Activated T-cell treated with anti-CD3 and anti-CD28 coated beads, Interleukin-2, amount 50 U/mL, for 4 hours (primary cell): ENCODE data around the gene IRAG1. TPM values are rescaled to one million over a fixed set of nuclear protein-coding genes. Genes with fewer than 3 reads are reported as not detected.

Source experiments
- ATAC-seq, 2 donors: fragments of 200-7000 bp; cut with Tn5 transposase; one replicate each; pipeline ENCODE4 v1.10.0; 2021
- DNase-seq: peaks from one replicate; pipeline ENCODE4 v3.0.0-alpha.2; 2020
- H3K27me3 Mint-ChIP-seq: one replicate; pipeline ENCODE4 v1.8.0; 2021; ENCODE audit warnings: low read depth, mixed read lengths
- H3K36me3 Mint-ChIP-seq: one replicate; pipeline ENCODE4 v1.8.0; 2022; ENCODE audit warnings: mixed read lengths; ENCODE audit not compliant: insufficient read depth
- H3K4me1 Mint-ChIP-seq: one replicate; pipeline ENCODE4 v1.8.0; 2021; ENCODE audit warnings: low read depth, mixed read lengths
- H3K4me3 Mint-ChIP-seq: one replicate; pipeline ENCODE4 v1.8.0; 2021; ENCODE audit warnings: mild to moderate bottlenecking, moderate library complexity, mixed read lengths
- H3K9me3 Mint-ChIP-seq: one replicate; pipeline ENCODE4 v1.8.0; 2021; ENCODE audit warnings: mixed read lengths
- total RNA-seq, 3 donors: library from RNA; stranded (reverse); gene quantifications; one replicate each; pipeline ENCODE4 v1.2.1, GENCODE V29; 2021

The IRAG1 gene
- total RNA-seq, 3 donors from 2014 or later, result 0.08 to 0.14 (median 0.08) TPM

- Mint-ChIP-seq H3K27me3 (no peaks in the 10 kb centered on the region), H3K4me1 (no peaks in the 10 kb centered on the region), H3K9me3 (no peaks in the 10 kb centered on the region), H3K36me3 (no peaks in the 10 kb centered on the region), H3K4me3 (no peak overlapping the region)
- DNase-seq (no peak), ATAC-seq (no peak)
These were observed 41.7 kb downstream of the IRAG1 start for GRCh38 chr11:10651656-10652361.

GRCh38 chr11:10650630-10651029 is 42.9 kb downstream of the IRAG1 start:
- Mint-ChIP-seq H3K4me3 (no peak overlapping the region), H3K9me3 (no peaks in the 10 kb centered on the region), H3K36me3 (no peaks in the 10 kb centered on the region), H3K27me3 (no peaks in the 10 kb centered on the region), H3K4me1 (no peaks in the 10 kb centered on the region)
- DNase-seq (no peak), ATAC-seq (no peak)

- Mint-ChIP-seq H3K4me3 (no peak overlapping the region), H3K4me1 (no peaks in the 10 kb centered on the region), H3K9me3 (no peaks in the 10 kb centered on the region), H3K27me3 (no peaks in the 10 kb centered on the region), H3K36me3 (no peaks in the 10 kb centered on the region)
- ATAC-seq (no peak), DNase-seq (no peak)
These were observed 43.4 kb downstream of the IRAG1 start for GRCh38 chr11:10650166-10650565.

- ATAC-seq, result no peak
- H3K4me3 Mint-ChIP-seq, result no peak overlapping the region
- H3K4me1 Mint-ChIP-seq, result no peaks in the 10 kb centered on the region
- H3K9me3 Mint-ChIP-seq, result no peaks in the 10 kb centered on the region
- H3K27me3 Mint-ChIP-seq, result no peaks in the 10 kb centered on the region
- no peaks in the 10 kb centered on the region for H3K36me3 Mint-ChIP-seq
- no peak for DNase-seq
These were observed 44.7 kb downstream of the IRAG1 start for GRCh38 chr11:10648871-10649270.

- DNase-seq, result no peak
- Mint-ChIP-seq H3K9me3 (no peaks in the 10 kb centered on the region), H3K4me1 (no peaks in the 10 kb centered on the region), H3K36me3 (no peaks in the 10 kb centered on the region), H3K27me3 (no peaks in the 10 kb centered on the region), H3K4me3 (no peak overlapping the region)
- ATAC-seq, result no peak
These were observed 46.7 kb downstream of the IRAG1 start for GRCh38 chr11:10646681-10647355.

GRCh38 chr11:10646005-10646404 is 47.5 kb downstream of the IRAG1 start:
- Mint-ChIP-seq H3K36me3 (no peaks in the 10 kb centered on the region), H3K4me3 (no peak overlapping the region), H3K27me3 (peaks cover under 1% of the 10 kb centered on the region), H3K9me3 (no peaks in the 10 kb centered on the region), H3K4me1 (peaks cover under 1% of the 10 kb centered on the region)
- ATAC-seq (no peak), DNase-seq (no peak)

- Mint-ChIP-seq H3K4me1 (peaks cover 2% of the 10 kb centered on the region), H3K9me3 (no peaks in the 10 kb centered on the region), H3K27me3 (peaks cover 2% of the 10 kb centered on the region), H3K4me3 (no peak overlapping the region), H3K36me3 (no peaks in the 10 kb centered on the region)
- DNase-seq, result no peak
- ATAC-seq, result no peak
These were observed 48.3 kb downstream of the IRAG1 start for GRCh38 chr11:10645212-10645795.

Other genes starting within 250 kb of the IRAG1 start
- gene AMPD3, start 238.5 kb downstream of the IRAG1 start, total RNA-seq, result 10 to 100 TPM in 1 of 3 donors, 1 to 10 TPM in 2; 7.9 to 11.2 (median 9.0) TPM
- gene RNF141, start 152.6 kb downstream of the IRAG1 start, total RNA-seq, result 10 to 100 TPM; 16.3 to 20.7 (median 18.4) TPM
- gene LYVE1, start 125.1 kb downstream of the IRAG1 start, total RNA-seq, result under 1 TPM in 2 of 3 donors, not detected in 1; 0.27 to 0.33 TPM
- gene CTR9, start 57.5 kb upstream of the IRAG1 start, total RNA-seq, result 10 to 100 TPM; 51.9 to 56.0 (median 53.9) TPM
- gene EIF4G2, start 115.2 kb upstream of the IRAG1 start, total RNA-seq, result 1,000 to 10,000 TPM; 1,584 to 1,612 (median 1,605) TPM
- 10 to 100 TPM; 39.2 to 42.0 (median 39.9) TPM for gene ZBED5, start 164.3 kb upstream of the IRAG1 start, total RNA-seq